K562 (cell line): Measurements from ENCODE around the gene UQCRHL. TPM values are rescaled to one million over a fixed set of nuclear protein-coding genes. Genes with fewer than 3 reads are reported as not detected.

Experiments used
- ARID1B ChIP-seq: fragments of 450-650 bp; IDR thresholded peaks from 2 replicates; pipeline ENCODE4 v1.6.1; 2016; ENCODE audit warnings: antibody characterized with exemption, mild to moderate bottlenecking, inconsistent platforms
- CSDE1 ChIP-seq, 2 experiments: fragments of 450-650 bp; IDR thresholded peaks; 2 replicates each; pipeline ENCODE4 v1.6.1; 2016; ENCODE audit warnings: mild to moderate bottlenecking in 1 of 2
- DMBX1 ChIP-seq: fragments of 250-450 bp; sonication (Bioruptor Pico); IDR thresholded peaks from 2 replicates; pipeline ENCODE4 v1.8.0; 2022; ENCODE audit warnings: inconsistent platforms, mild to moderate bottlenecking, moderate library complexity, borderline replicate concordance
- E2F8 ChIP-seq: fragments of 450-650 bp; IDR thresholded peaks from 2 replicates; pipeline ENCODE4 v1.7.1; 2018; ENCODE audit warnings: mild to moderate bottlenecking, low read depth; ENCODE audit not compliant: partially characterized antibody
- GTF2E2 ChIP-seq: fragments of 200-800 bp; sonication (Bioruptor generic); IDR thresholded peaks from 2 replicates; pipeline ENCODE4 v1.6.1; 2016; ENCODE audit warnings: missing genetic modification characterization, missing compliant biosample characterization
- HDAC3 ChIP-seq: fragments of 450-650 bp; IDR thresholded peaks from 2 replicates; pipeline ENCODE4 v1.6.1; 2018; ENCODE audit warnings: borderline replicate concordance, mild to moderate bottlenecking, moderate library complexity; ENCODE audit not compliant: partially characterized antibody
- HMGN3 ChIP-seq: IDR thresholded peaks from 2 replicates; pipeline ENCODE4 v1.6.1; 2011; ENCODE audit warnings: borderline replicate concordance, low read depth, mild to moderate bottlenecking, mixed read lengths, low read length; ENCODE audit not compliant: insufficient read length; ENCODE audit errors: extremely low read depth
- MCM2 ChIP-seq: fragments of 450-650 bp; IDR thresholded peaks from 2 replicates; pipeline ENCODE4 v1.6.1; 2017; ENCODE audit warnings: low read depth, mild to moderate bottlenecking
- NFRKB ChIP-seq: fragments of 450-650 bp; IDR thresholded peaks from 2 replicates; pipeline ENCODE4 v1.6.1; 2016; ENCODE audit warnings: low read depth
- PHB ChIP-seq: fragments of 250-450 bp; sonication (Bioruptor Pico); IDR thresholded peaks from 2 replicates; pipeline ENCODE4 v1.5.0; 2021
- PPARD ChIP-seq: fragments of 250-450 bp; sonication (Bioruptor Pico); IDR thresholded peaks from 2 replicates; pipeline ENCODE4 v1.8.0; 2022; ENCODE audit warnings: inconsistent platforms, mild to moderate bottlenecking, moderate library complexity
- RCOR1 ChIP-seq, 2 experiments: IDR thresholded peaks; 2 replicates each; pipeline ENCODE4 v1.6.1; 2012; ENCODE audit warnings: low read depth in 2 of 2, low read length in 2 of 2, borderline replicate concordance in 1 of 2, improper control_type of control experiment in 1 of 2
- ZFP1 ChIP-seq: fragments of 450-650 bp; formaldehyde crosslinking; IDR thresholded peaks from 2 replicates; pipeline ENCODE4 v1.4.0; 2020; ENCODE audit warnings: mild to moderate bottlenecking, mixed read lengths
- ZNF174 ChIP-seq: fragments of 250-450 bp; sonication (Bioruptor Pico); IDR thresholded peaks from 2 replicates; pipeline ENCODE4 v1.4.0; 2020; ENCODE audit warnings: mild to moderate bottlenecking
- ZNF3 ChIP-seq: fragments of 250-450 bp; sonication (Bioruptor Pico); IDR thresholded peaks from 2 replicates; pipeline ENCODE4 v1.5.0; 2021; ENCODE audit warnings: mild to moderate bottlenecking, moderate library complexity
- ZNF408 ChIP-seq: fragments of 250-450 bp; sonication (Bioruptor Pico); IDR thresholded peaks from 2 replicates; pipeline ENCODE4 v1.4.0; 2020; ENCODE audit warnings: low read depth, mild to moderate bottlenecking, moderate library complexity
- polyA plus RNA-seq, 8 experiments: library from polyadenylated mRNA; depleted of rRNA in 4 of 8; stranded (reverse) in 5 of 8; unstranded in 3 of 8; fragments of >200 nt; fragmentation: Nextera tagmentation in 2 of 8; fragmentation: Illumina TruSeq in 1 of 8; extraction: Ambion mirVana in 2 of 8; extraction: Trizol in 1 of 8; gene quantifications; 2 replicates each; pipeline versions ENCODE4 v1.2.1 to v1.2.3, GENCODE V29; 2011 to 2014; ENCODE audit warnings: inconsistent platforms in 1 of 8, missing spikeins in 1 of 8
- total RNA-seq, 7 experiments: library from RNA; depleted of rRNA in 6 of 7; stranded (reverse); fragments of >200 nt in 6 of 7; fragmentation: Illumina TruSeq in 2 of 7; extraction: Trizol in 2 of 7; gene quantifications; 2 replicates each; pipeline versions ENCODE4 v1.2.1 to v1.2.3, GENCODE V29; 2011 to 2021; ENCODE audit warnings: low replicate concordance in 1 of 7
- TF ChIP-seq, protein P1 (sequence below): fragments of 250-450 bp; sonication (Bioruptor Pico); IDR thresholded peaks from 2 replicates; pipeline ENCODE4 v1.9.0; 2021; ENCODE audit warnings: mild to moderate bottlenecking
- TF ChIP-seq, protein P2 (sequence below): fragments of 450-650 bp; formaldehyde crosslinking; IDR thresholded peaks from 2 replicates; pipeline ENCODE4 v1.4.0; 2022; ENCODE audit warnings: missing genetic modification characterization
- TF ChIP-seq, protein P3 (sequence below): sonication (generic); formaldehyde crosslinking; IDR thresholded peaks from 2 replicates; pipeline ENCODE4 v1.8.1; 2023; ENCODE audit warnings: mild to moderate bottlenecking, missing genetic modification reagents
- TF ChIP-seq, protein P4 (sequence below): IDR thresholded peaks from 2 replicates; pipeline ENCODE4 v1.6.1; 2012; ENCODE audit warnings: low read depth, low read length, improper control_type of control experiment, borderline replicate concordance

The UQCRHL gene
- total and polyA plus RNA-seq, 9 of the 15 experiments (the other 6 are each of a cell fraction or from before 2014, with no cell fraction given) = 5.1 to 41.3 (median 21.8) TPM

GRCh38 chr1:15849775-15850324, 42.4 kb upstream of the UQCRHL start (continued):
- no peak for TF ChIP-seq ZNF3
- TF ChIP-seq NFRKB = peak; percentile 94
- no peak for TF ChIP-seq E2F8
- no peak for TF ChIP-seq DMBX1 (CRISPR knock-in tag)
- TF ChIP-seq HMGN3 = peak; percentile 35
- no peak for TF ChIP-seq ZNF174 (CRISPR knock-in tag)
- peak; percentile 42 for TF ChIP-seq ARID1B
- no peak for TF ChIP-seq PHB (CRISPR knock-in tag)
- TF ChIP-seq CSDE1 (IDR thresholded peaks at IDR 0.05) = no peak
- peak; percentile 60 for TF ChIP-seq HDAC3
- TF ChIP-seq GTF2E2 (tag) = 0 out of 2 replicates have a peak, but pooled peaks have one; percentile 54
- 0 out of 4 replicates have a peak, but pooled peaks of 1 of the 2 experiments have one; percentile 48 for TF ChIP-seq RCOR1 (IDR thresholded peaks at IDR 0.05; ENCODE audit: borderline replicate concordance in 1 of 2, low read depth in 2 of 2, low read length in 2 of 2)
- TF ChIP-seq, protein P1, sequence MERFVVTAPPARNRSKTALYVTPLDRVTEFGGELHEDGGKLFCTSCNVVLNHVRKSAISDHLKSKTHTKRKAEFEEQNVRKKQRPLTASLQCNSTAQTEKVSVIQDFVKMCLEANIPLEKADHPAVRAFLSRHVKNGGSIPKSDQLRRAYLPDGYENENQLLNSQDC (CRISPR knock-in tag) = no peak; the same call in 1 of the 2 replicates
- TF ChIP-seq MCM2 = no peak
- TF ChIP-seq PPARD (CRISPR knock-in tag) = no peak
- TF ChIP-seq, protein P2, sequence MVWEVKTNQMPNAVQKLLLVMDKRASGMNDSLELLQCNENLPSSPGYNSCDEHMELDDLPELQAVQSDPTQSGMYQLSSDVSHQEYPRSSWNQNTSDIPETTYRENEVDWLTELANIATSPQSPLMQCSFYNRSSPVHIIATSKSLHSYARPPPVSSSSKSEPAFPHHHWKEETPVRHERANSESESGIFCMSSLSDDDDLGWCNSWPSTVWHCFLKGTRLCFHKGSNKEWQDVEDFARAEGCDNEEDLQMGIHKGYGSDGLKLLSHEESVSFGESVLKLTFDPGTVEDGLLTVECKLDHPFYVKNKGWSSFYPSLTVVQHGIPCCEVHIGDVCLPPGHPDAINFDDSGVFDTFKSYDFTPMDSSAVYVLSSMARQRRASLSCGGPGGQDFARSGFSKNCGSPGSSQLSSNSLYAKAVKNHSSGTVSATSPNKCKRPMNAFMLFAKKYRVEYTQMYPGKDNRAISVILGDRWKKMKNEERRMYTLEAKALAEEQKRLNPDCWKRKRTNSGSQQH = no peak
- TF ChIP-seq, protein P3, sequence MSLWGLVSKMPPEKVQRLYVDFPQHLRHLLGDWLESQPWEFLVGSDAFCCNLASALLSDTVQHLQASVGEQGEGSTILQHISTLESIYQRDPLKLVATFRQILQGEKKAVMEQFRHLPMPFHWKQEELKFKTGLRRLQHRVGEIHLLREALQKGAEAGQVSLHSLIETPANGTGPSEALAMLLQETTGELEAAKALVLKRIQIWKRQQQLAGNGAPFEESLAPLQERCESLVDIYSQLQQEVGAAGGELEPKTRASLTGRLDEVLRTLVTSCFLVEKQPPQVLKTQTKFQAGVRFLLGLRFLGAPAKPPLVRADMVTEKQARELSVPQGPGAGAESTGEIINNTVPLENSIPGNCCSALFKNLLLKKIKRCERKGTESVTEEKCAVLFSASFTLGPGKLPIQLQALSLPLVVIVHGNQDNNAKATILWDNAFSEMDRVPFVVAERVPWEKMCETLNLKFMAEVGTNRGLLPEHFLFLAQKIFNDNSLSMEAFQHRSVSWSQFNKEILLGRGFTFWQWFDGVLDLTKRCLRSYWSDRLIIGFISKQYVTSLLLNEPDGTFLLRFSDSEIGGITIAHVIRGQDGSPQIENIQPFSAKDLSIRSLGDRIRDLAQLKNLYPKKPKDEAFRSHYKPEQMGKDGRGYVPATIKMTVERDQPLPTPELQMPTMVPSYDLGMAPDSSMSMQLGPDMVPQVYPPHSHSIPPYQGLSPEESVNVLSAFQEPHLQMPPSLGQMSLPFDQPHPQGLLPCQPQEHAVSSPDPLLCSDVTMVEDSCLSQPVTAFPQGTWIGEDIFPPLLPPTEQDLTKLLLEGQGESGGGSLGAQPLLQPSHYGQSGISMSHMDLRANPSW (CRISPR knock-in tag) = peak; percentile 90; the same call in 1 of the 2 replicates
- TF ChIP-seq ZNF408 = no peak
- TF ChIP-seq ZFP1 (CRISPR knock-in tag) = no peak
- TF ChIP-seq, protein P4, sequence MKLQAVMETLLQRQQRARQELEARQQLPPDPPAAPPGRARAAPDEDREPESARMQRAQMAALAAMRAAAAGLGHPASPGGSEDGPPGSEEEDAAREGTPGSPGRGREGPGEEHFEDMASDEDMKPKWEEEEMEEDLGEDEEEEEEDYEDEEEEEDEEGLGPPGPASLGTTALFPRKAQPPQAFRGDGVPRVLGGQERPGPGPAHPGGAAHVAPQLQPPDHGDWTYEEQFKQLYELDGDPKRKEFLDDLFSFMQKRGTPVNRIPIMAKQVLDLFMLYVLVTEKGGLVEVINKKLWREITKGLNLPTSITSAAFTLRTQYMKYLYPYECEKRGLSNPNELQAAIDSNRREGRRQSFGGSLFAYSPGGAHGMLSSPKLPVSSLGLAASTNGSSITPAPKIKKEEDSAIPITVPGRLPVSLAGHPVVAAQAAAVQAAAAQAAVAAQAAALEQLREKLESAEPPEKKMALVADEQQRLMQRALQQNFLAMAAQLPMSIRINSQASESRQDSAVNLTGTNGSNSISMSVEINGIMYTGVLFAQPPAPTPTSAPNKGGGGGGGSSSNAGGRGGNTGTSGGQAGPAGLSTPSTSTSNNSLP = 0 out of 2 replicates have a peak, but pooled peaks have one; percentile 46
